ENCODE data around the gene SLC25A17. TPM values are rescaled to one million over a fixed set of nuclear protein-coding genes. Genes with fewer than 3 reads are reported as not detected.
"Not testable (repeated sequence)": the region's sequence is repeated elsewhere in the genome, so short reads cannot be mapped to it uniquely, and the experiment has no call there.

SLC25A17 gene
- total RNA-seq, 1 donor from 2014 or later = 27.3 TPM

DNA sequence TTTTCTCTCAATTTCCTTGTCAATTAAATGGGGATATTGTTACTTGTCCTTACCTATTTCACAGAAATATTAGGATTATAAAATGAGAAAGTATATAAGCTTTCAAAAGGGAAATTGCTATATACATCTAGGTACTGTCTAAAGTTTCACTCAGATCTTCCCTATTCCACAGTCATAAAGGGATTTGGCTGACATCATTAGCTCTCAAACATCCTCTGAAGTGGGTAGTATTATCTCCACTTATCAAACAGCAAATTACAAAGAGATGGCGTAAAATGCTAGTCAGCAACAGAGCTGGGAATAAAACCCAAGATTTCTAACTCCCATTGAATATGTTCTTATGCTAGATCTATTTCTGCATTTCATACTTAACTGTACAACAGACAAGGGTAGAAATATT, 50.9 kb downstream of the SLC25A17 start:
- DNase-seq (ENCODE audit: low spot score) = no peak
- Mint-ChIP-seq H3K27ac (peak overlapping the region; percentile 38), H3K9me3 (no peaks in the 10 kb centered on the region), H3K36me3 (ENCODE audit: low read depth) (peaks cover 39% of the 10 kb centered on the region), H3K4me1 (ENCODE audit: low read depth) (peaks cover 21% of the 10 kb centered on the region), H3K4me3 (ENCODE audit: low read depth) (no peak overlapping the region), H3K27me3 (ENCODE audit: low read depth) (no peaks in the 10 kb centered on the region)
- intact Hi-C loops (cut with micrococcal nuclease) = loop anchor here (2.0 to 10.0 kb wide), 4 partner anchors 41 to 85 kb away; partner anchors contain the start of gene SLC25A17

DNA sequence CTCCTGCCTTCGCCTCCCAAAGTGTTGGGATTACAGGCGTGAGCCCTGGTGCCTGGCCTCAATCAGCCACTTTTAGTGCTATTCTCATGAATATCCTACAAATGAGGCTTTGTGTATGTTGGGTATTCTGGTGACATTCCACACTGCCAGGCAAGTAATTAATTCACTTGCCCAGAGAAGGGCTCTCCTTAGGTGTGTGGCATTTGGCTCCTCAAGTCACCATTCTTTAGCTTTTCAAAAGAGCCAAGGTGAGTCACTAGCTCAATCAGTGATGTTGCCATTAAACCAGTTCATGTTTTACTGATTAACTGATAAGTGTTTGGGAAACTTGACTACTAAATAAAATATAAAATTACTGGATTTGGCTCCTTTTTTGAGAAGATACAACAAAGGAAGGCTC, 52.2 kb downstream of the SLC25A17 start:
- intact Hi-C loops (cut with micrococcal nuclease) = loop anchor here (5.0 to 10.0 kb wide), 3 partner anchors 40 to 55 kb away; partner anchors contain the start of gene SLC25A17
- H3K4me3 Mint-ChIP-seq (ENCODE audit: low read depth) = no peak overlapping the region

DNA sequence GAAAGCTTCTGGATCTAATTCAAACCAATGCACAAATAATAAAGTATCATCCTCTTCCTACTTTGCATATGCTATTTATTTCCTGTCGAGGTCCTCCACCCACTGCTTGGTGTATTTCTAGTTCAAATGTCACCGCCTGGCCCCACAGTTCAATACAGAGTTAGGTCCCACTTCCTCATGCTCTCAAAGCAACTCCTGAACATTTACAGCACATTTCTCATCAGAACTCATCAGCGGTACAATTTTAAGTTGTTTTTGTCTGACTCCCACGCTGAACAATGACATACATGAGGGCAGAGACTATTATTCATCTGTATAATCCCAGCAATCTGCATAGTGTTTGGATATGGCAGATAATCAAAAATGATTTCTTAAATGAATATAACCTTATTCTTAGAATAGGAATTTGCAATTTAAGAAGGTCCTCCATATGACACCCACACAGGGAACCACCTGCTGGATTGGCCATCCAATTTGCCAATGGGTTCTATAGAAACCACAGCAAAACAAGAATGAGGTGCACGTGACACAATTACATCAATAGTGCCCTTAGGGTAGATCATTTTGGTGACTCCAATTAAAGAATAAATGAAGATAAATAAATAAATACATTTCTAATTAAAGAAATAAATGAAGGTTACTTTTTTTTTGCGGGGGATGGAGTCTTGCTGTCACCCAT, 54.2 kb downstream of the SLC25A17 start:
- intact Hi-C loops (cut with micrococcal nuclease) = loop anchor here (5.0 to 10.0 kb wide), 3 partner anchors 38 to 53 kb away; partner anchors contain the start of gene SLC25A17
- DNase-seq (ENCODE audit: low spot score) = no peak
- peaks cover 21% of the 10 kb centered on the region for H3K4me1 Mint-ChIP-seq (ENCODE audit: low read depth)
- no peaks in the 10 kb centered on the region for H3K9me3 Mint-ChIP-seq
- no peak overlapping the region for H3K4me3 Mint-ChIP-seq (ENCODE audit: low read depth)
- peaks cover 17% of the 10 kb centered on the region for H3K36me3 Mint-ChIP-seq (ENCODE audit: low read depth)
- no peaks in the 10 kb centered on the region for H3K27me3 Mint-ChIP-seq (ENCODE audit: low read depth)
- H3K27ac Mint-ChIP-seq = peak overlapping the region; percentile 83

More for the DNA sequence above, 52.2 kb downstream of the SLC25A17 start:
- Mint-ChIP-seq H3K36me3 (ENCODE audit: low read depth) (peaks cover 34% of the 10 kb centered on the region), H3K27ac (no peak overlapping the region), H3K9me3 (no peaks in the 10 kb centered on the region), H3K4me1 (ENCODE audit: low read depth) (peaks cover 21% of the 10 kb centered on the region), H3K27me3 (ENCODE audit: low read depth) (no peaks in the 10 kb centered on the region)
- DNase-seq (ENCODE audit: low spot score) = no peak

DNA sequence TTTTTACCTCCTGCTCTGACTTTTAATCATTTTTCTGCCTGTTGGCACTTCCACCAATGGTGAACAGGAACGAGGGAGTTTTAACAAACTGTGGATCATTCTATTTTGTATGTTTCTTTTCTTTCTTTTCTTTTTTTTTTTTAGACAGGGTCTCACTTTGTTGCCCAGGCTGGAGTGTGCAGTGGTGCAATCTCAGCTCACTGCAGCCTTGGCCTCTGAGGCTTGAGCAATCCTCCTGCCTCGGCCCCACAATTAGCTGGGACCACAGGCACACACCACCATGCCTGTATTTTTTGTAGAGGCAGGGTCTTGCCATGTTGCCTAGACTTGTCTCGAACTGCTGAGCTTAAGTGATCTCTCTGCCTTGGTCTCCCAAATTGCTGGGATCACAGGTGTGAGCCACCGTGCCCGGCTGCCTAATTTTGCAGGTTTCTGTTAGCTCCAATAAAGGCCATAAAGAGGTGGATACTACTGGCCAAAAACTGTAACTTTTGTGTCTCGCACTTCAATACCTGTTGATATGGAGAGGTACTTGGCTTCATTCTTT, 59.8 kb downstream of the SLC25A17 start:
- H3K36me3 Mint-ChIP-seq (ENCODE audit: low read depth) = no peaks in the 10 kb centered on the region
- H3K4me3 Mint-ChIP-seq (ENCODE audit: low read depth) = no peak overlapping the region
- H3K27ac Mint-ChIP-seq = no peak overlapping the region
- H3K4me1 Mint-ChIP-seq (ENCODE audit: low read depth) = peaks cover under 1% of the 10 kb centered on the region
- no peak for DNase-seq (ENCODE audit: low spot score)
- peaks cover 1% of the 10 kb centered on the region for H3K27me3 Mint-ChIP-seq (ENCODE audit: low read depth)
- H3K9me3 Mint-ChIP-seq = no peaks in the 10 kb centered on the region
- intact Hi-C loops (cut with micrococcal nuclease) = no loop called here

DNA sequence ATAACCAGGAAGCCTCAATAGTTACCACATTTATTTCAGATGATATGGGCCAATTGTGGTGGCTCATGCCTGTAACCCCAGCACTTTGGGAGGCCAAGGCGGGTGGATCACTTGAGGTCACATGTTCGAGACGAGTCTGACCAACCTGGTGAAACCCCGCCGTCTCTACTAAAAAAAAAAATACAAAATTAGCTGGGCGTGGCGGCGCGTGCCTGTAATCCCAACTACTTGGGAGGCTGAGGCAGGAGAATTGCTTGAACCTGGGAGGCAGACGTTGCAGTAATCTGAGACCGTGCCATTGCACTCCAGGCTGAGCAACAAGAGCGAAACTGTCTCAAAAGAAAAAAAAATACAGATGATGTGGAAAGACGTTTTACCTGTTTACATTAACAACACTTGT, 60.3 kb downstream of the SLC25A17 start:
- H3K4me3 Mint-ChIP-seq (ENCODE audit: low read depth); H3K9me3 Mint-ChIP-seq; H3K36me3 Mint-ChIP-seq (ENCODE audit: low read depth); H3K27ac Mint-ChIP-seq; intact Hi-C loops (cut with micrococcal nuclease); DNase-seq (ENCODE audit: low spot score); H3K27me3 Mint-ChIP-seq (ENCODE audit: low read depth); H3K4me1 Mint-ChIP-seq (ENCODE audit: low read depth): not testable (repeated sequence)

DNA sequence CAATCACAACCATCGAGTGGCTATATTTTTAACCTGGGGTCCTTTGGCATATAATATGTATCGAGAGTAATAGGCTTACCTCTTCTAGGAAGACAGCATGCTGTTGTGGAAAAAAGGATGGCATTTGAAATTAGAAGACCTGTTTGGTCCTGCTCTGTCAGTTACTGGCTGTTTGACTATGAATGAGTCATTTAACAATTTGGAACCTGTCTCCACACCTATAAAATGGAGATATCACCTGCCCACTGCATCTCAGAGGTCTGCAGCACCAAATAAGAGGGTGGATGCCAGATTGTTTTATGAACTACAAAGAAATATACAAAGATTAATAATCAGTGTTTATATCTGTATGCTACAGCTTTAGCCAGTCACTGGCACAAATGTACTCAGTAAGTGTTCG, 60.8 kb downstream of the SLC25A17 start:
- Mint-ChIP-seq H3K27ac (no peak overlapping the region), H3K36me3 (ENCODE audit: low read depth) (no peaks in the 10 kb centered on the region), H3K4me1 (ENCODE audit: low read depth) (no peaks in the 10 kb centered on the region), H3K27me3 (ENCODE audit: low read depth) (peaks cover 1% of the 10 kb centered on the region), H3K4me3 (ENCODE audit: low read depth) (no peak overlapping the region), H3K9me3 (no peaks in the 10 kb centered on the region)
- no peak for DNase-seq (ENCODE audit: low spot score)
- intact Hi-C loops (cut with micrococcal nuclease) = no loop called here

DNA sequence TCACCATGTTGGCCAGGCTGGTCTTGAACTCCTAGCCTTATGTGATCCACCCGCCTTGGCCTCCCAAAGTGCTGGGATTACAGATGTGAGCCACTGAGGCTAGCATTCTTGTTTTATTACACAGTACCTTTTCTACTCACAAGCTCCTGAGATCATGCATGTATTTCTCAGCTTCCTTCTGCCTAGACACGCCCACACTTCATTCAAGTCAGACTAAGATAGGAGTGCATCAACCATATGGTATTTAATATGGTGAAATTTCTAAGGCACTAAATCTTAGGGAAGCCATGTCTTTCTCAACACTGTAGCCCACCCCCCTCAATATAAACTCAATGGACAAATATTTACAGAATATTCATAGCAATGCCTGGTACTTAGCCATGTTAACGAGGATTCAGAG, 62.1 kb downstream of the SLC25A17 start:
- H3K4me3 Mint-ChIP-seq (ENCODE audit: low read depth) = no peak overlapping the region
- H3K4me1 Mint-ChIP-seq (ENCODE audit: low read depth) = no peaks in the 10 kb centered on the region
- H3K27me3 Mint-ChIP-seq (ENCODE audit: low read depth) = peaks cover 1% of the 10 kb centered on the region
- no peak for DNase-seq (ENCODE audit: low spot score)
- H3K36me3 Mint-ChIP-seq (ENCODE audit: low read depth) = no peaks in the 10 kb centered on the region
- intact Hi-C loops (cut with micrococcal nuclease) = no loop called here
- no peak overlapping the region for H3K27ac Mint-ChIP-seq
- H3K9me3 Mint-ChIP-seq = no peaks in the 10 kb centered on the region

DNA sequence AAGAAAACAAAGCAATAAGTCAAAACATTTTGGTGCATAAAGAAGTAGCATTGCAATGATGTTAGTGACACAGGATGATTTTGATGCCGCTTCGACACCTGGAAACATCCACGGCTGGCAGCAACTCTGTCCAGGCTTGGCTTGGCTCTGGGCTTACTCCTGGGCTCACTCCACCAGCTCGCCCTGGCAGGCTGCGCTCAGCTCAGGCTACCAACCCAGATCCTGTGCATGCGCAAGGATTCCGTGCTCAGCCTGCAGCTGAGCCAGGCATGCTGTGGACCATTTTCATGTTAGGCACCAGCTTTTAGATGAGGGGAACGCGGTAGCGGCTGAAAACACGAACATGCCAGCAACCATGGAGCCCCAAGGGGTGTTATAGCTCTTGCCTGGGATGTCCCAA, 66.0 kb downstream of the SLC25A17 start:
- Mint-ChIP-seq H3K27me3 (ENCODE audit: low read depth) (peaks cover 12% of the 10 kb centered on the region), H3K36me3 (ENCODE audit: low read depth) (peaks cover 3% of the 10 kb centered on the region), H3K4me1 (ENCODE audit: low read depth) (peaks cover 1% of the 10 kb centered on the region), H3K27ac (no peak overlapping the region), H3K4me3 (ENCODE audit: low read depth) (no peak overlapping the region), H3K9me3 (peaks cover 7% of the 10 kb centered on the region)
- intact Hi-C loops (cut with micrococcal nuclease) = no loop called here
- no peak for DNase-seq (ENCODE audit: low spot score)

DNA sequence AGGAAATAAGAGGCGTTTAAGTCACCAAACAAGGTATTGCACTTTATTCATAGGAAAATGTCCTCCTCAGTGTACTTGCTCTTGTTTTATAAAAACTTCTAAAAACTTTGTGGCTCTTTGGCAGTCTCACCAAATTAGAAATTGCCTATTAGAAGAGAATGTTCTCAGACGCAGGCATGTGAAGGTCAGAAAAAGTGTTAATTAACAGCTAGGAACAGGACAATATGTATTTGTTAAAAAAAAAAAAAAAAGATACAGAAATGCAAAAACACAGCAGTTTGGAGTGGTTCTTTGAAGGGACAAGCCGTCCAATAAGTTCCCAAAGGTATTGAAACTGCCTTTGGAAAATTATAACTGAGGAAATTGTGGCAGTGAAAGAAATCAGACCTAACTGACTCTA, 67.9 kb downstream of the SLC25A17 start:
- intact Hi-C loops (cut with micrococcal nuclease) = no loop called here
- Mint-ChIP-seq H3K36me3 (ENCODE audit: low read depth) (peaks cover 3% of the 10 kb centered on the region), H3K4me1 (ENCODE audit: low read depth) (peaks cover 1% of the 10 kb centered on the region), H3K27me3 (ENCODE audit: low read depth) (peaks cover 12% of the 10 kb centered on the region), H3K9me3 (peaks cover 10% of the 10 kb centered on the region), H3K27ac (no peak overlapping the region), H3K4me3 (ENCODE audit: low read depth) (no peak overlapping the region)
- DNase-seq (ENCODE audit: low spot score) = no peak

DNA sequence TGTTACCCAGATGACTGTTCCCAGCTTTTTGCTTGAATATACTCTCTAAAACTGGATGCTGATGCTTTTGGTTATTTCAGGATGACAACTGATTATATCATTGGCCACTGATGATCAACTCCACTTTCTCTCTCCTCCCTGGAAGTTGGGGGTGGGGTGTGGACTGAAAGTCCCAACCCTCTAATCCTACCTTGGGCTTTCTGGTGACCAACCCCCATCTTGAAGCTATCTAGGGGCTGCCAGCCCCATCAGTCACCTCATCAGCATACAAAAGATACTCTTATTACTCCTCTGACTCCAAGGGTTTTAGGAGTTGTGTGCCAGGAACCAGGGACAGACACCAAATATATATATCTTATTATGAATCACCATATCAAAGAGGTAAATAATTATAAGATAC, 69.3 kb downstream of the SLC25A17 start:
- H3K4me1 Mint-ChIP-seq (ENCODE audit: low read depth) = peaks cover 1% of the 10 kb centered on the region
- peaks cover 3% of the 10 kb centered on the region for H3K36me3 Mint-ChIP-seq (ENCODE audit: low read depth)
- H3K4me3 Mint-ChIP-seq (ENCODE audit: low read depth) = no peak overlapping the region
- no peak for DNase-seq (ENCODE audit: low spot score)
- intact Hi-C loops (cut with micrococcal nuclease) = no loop called here
- peaks cover 10% of the 10 kb centered on the region for H3K27me3 Mint-ChIP-seq (ENCODE audit: low read depth)
- no peak overlapping the region for H3K27ac Mint-ChIP-seq
- H3K9me3 Mint-ChIP-seq = peaks cover 10% of the 10 kb centered on the region

DNA sequence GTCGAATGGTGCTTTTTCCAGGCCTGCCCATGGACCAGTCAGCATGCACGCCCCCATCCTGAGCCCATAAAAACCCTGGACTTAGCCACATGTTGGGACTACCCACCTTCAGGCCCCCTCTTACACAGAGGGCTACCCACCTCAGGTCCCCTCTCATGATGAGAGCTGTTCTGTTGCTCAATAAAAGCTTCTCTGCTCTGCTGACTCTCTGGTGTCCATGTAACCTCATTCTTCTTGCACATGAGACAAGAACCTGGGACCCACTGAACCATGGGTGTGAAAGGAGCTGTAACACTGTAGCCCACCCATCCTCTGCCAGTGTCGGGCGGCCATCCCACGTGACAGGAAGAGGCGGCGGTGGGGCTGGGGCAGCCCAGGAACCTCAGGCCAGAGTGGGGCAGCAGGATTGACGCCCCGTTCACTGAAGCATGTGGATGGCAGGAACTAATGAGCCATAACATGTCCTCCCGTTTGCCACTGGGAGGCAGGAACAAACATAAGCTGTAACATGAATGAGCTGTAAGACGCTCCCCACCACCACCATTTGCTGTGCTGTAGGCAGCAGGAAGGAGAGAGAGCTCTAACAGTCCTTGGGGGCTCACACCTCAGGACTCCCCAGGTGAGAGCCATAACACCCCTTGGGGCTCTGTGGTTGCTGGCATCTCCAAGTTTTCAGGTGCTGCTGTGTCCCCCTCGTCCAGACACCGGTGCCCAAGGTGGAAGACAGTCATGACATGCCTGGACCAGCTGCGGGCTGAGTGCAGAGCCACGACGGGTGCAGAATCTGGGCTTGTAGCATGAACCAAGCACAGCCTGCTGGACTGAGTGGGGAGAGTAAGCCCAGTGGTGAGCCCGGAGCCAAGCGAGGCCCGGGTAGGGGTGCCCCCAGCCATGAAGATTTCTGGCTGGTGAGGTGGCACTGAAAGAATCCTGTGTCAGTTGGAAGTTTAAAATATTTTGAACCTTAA, 70.5 kb downstream of the SLC25A17 start:
- Mint-ChIP-seq H3K36me3 (ENCODE audit: low read depth) (peaks cover 3% of the 10 kb centered on the region), H3K27ac (no peak overlapping the region), H3K4me1 (ENCODE audit: low read depth) (peaks cover 1% of the 10 kb centered on the region), H3K9me3 (peaks cover 10% of the 10 kb centered on the region), H3K4me3 (ENCODE audit: low read depth) (no peak overlapping the region), H3K27me3 (ENCODE audit: low read depth) (peaks cover 10% of the 10 kb centered on the region)
- intact Hi-C loops (cut with micrococcal nuclease) = no loop called here
- no peak for DNase-seq (ENCODE audit: low spot score)

DNA sequence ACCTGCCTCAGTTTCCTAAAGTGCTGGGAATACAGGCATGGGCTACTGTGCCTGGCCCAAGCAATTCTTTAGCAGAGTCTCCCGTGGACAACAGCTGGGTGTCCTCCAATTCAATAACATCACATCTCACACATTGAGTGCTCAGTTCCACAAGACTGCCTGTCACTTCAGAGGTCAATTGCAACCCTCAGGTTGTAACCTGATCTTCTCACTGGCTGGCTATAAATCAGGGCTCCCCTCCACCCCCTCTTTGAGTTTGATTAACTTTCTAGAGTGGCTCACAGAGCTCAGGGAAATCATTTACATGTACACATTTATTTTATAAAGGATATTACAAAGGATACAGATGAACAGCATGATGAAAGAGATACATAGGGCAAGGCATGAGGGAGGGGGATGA, 71.8 kb downstream of the SLC25A17 start:
- H3K36me3 Mint-ChIP-seq (ENCODE audit: low read depth) = peaks cover 3% of the 10 kb centered on the region
- H3K4me1 Mint-ChIP-seq (ENCODE audit: low read depth) = peaks cover 1% of the 10 kb centered on the region
- H3K27me3 Mint-ChIP-seq (ENCODE audit: low read depth) = peaks cover 10% of the 10 kb centered on the region
- no peak overlapping the region for H3K4me3 Mint-ChIP-seq (ENCODE audit: low read depth)
- DNase-seq (ENCODE audit: low spot score) = no peak
- H3K27ac Mint-ChIP-seq = no peak overlapping the region
- intact Hi-C loops (cut with micrococcal nuclease) = no loop called here
- H3K9me3 Mint-ChIP-seq = peaks cover 10% of the 10 kb centered on the region
